A549 (cell line): ENCODE measurements around the gene USH1C. TPM values are rescaled to one million over a fixed set of nuclear protein-coding genes. Genes with fewer than 3 reads are reported as not detected.

Experiments
- ATAC-seq, 2 experiments: fragments of 200-7000 bp in 1 of 2; fragments of >200 bp in 1 of 2; cut with Nextera tagmentation in 1 of 2; cut with Tn5 transposase in 1 of 2; 3 replicates each; pipeline versions ENCODE4 v1.8.0 to v1.9.1; 2018 to 2020; ENCODE audit warnings: mild to moderate bottlenecking in 1 of 2, moderate library complexity in 1 of 2
- CTCF ChIA-PET: fragments of 300-600 bp; sonication (Branson Sonifier 250); formaldehyde crosslinking; extraction: SDS; loops from one replicate; lab custom pipeline; 2021; ENCODE audit warnings: antibody characterized with exemption, inconsistent platforms; lab: Yijun Ruan, JAX
- POLR2A ChIA-PET: fragments of 350-600 bp; formaldehyde crosslinking; extraction: SDS; loops from one replicate; lab custom pipeline; 2021; ENCODE audit warnings: antibody characterized with exemption, inconsistent platforms; lab: Yijun Ruan, JAX
- DNase-seq, 2 experiments: peaks; one replicate each; pipeline versions ENCODE4 v3.0.0 to v3.0.0-alpha.2; 2011 to 2016; ENCODE audit warnings: low read depth in 1 of 2, low spot score in 1 of 2
- FAIRE-seq: peaks from 2 replicates; lab custom pipeline; 2011; peaks lifted over from hg19 to GRCh38; lab: Jason Lieb, UNC
- H3K27ac ChIP-seq, 2 experiments: fragments of >200 bp; sonication (Bioruptor Twin); formaldehyde crosslinking; 3 replicates each; pipeline ENCODE4 v1.5.1; 2016 to 2017
- H3K4me1 ChIP-seq: fragments of >200 bp; sonication (Bioruptor Twin); formaldehyde crosslinking; 3 replicates; pipeline ENCODE4 v1.6.1; 2016
- H3K4me2 ChIP-seq: fragments of >200 bp; sonication (Bioruptor Twin); formaldehyde crosslinking; 3 replicates; pipeline ENCODE4 v1.6.1; 2016
- H3K4me3 ChIP-seq: fragments of >200 bp; sonication (Bioruptor Twin); formaldehyde crosslinking; 3 replicates; pipeline ENCODE4 v1.5.1; 2016
- H3K9me3 ChIP-seq: fragments of >200 bp; sonication (Bioruptor Twin); formaldehyde crosslinking; 3 replicates; pipeline ENCODE4 v1.6.1; 2016
- BCL3 ChIP-seq: fragments of >200 bp; sonication (Bioruptor Twin); formaldehyde crosslinking; IDR thresholded peaks from 3 replicates; pipeline ENCODE4 v1.6.1; 2016
- CBX8 ChIP-seq: fragments of 200-600 bp; sonication (generic); IDR thresholded peaks from 2 replicates; pipeline ENCODE4 v1.6.1; 2016
- CEBPB ChIP-seq, 2 experiments: fragments of >200 bp in 1 of 2; sonication (Bioruptor Twin) in 1 of 2; formaldehyde crosslinking in 1 of 2; IDR thresholded peaks; 2 replicates each; pipeline ENCODE4 v1.6.1; 2012 to 2016
- CTCF ChIP-seq: fragments of >200 bp; sonication (Bioruptor Twin); formaldehyde crosslinking; IDR thresholded peaks from 3 replicates; pipeline ENCODE4 v1.5.1; 2016
- E2F6 ChIP-seq: IDR thresholded peaks from 2 replicates; pipeline ENCODE4 v1.6.1; 2012; ENCODE audit warnings: low read depth, borderline replicate concordance
- ELK1 ChIP-seq: fragments of 150-350 bp; IDR thresholded peaks from 2 replicates; pipeline ENCODE4 v1.6.1; 2014; ENCODE audit warnings: low read depth, mild to moderate bottlenecking, low read length
- FOXS1 ChIP-seq: fragments of 250-450 bp; sonication (Bioruptor Pico); IDR thresholded peaks from 2 replicates; pipeline ENCODE4 v1.5.0; 2020; ENCODE audit warnings: mild to moderate bottlenecking, moderate library complexity
- JUN ChIP-seq, 2 experiments: fragments of >200 bp; sonication (Bioruptor Twin); formaldehyde crosslinking; IDR thresholded peaks; 2 replicates in 1 of 2; 3 replicates in 1 of 2; pipeline ENCODE4 v1.6.1; 2016 to 2017
- KDM1A ChIP-seq: fragments of 200-600 bp; sonication (generic); IDR thresholded peaks from 2 replicates; pipeline ENCODE4 v1.6.1; 2016; ENCODE audit warnings: low read depth, mild to moderate bottlenecking
- MAX ChIP-seq: IDR thresholded peaks from 2 replicates; pipeline ENCODE4 v1.6.1; 2012
- NFE2L2 ChIP-seq: fragments of 150-350 bp; conservative IDR thresholded peaks from 2 replicates; pipeline ENCODE4 v1.6.1; 2014; ENCODE audit warnings: low read length
- NPAS2 ChIP-seq: fragments of 250-450 bp; sonication (Bioruptor Pico); IDR thresholded peaks from 2 replicates; pipeline ENCODE4 v1.8.0; 2022; ENCODE audit warnings: mild to moderate bottlenecking, moderate library complexity, borderline replicate concordance
- RAD21 ChIP-seq, 2 experiments: fragments of >200 bp in 1 of 2; sonication (Bioruptor Twin) in 1 of 2; formaldehyde crosslinking in 1 of 2; IDR thresholded peaks in 1 of 2; conservative IDR thresholded peaks in 1 of 2; 2 replicates in 1 of 2; 3 replicates in 1 of 2; pipeline ENCODE4 v1.6.1; 2012 to 2018; ENCODE audit warnings: inconsistent platforms in 1 of 2
- RCOR1 ChIP-seq: fragments of 150-350 bp; IDR thresholded peaks from 2 replicates; pipeline ENCODE4 v1.6.1; 2014; ENCODE audit warnings: antibody characterized with exemption, low read length, low read depth
- RFX5 ChIP-seq: fragments of 450-650 bp; IDR thresholded peaks from 2 replicates; pipeline ENCODE4 v1.7.1; 2014; ENCODE audit warnings: antibody characterized with exemption, mild to moderate bottlenecking, moderate library complexity
- RNF2 ChIP-seq: fragments of 200-600 bp; sonication (generic); IDR thresholded peaks from 2 replicates; pipeline ENCODE4 v1.6.1; 2016; ENCODE audit warnings: low read depth, mild to moderate bottlenecking, antibody characterized with exemption, moderate library complexity, borderline replicate concordance
- SMC3 ChIP-seq: fragments of >200 bp; sonication (Bioruptor Twin); formaldehyde crosslinking; IDR thresholded peaks from 3 replicates; pipeline ENCODE4 v1.6.1; 2018; ENCODE audit warnings: inconsistent platforms
- SREBF2 ChIP-seq: fragments of 450-650 bp; IDR thresholded peaks from 2 replicates; pipeline ENCODE4 v1.6.1; 2014; ENCODE audit warnings: mild to moderate bottlenecking, moderate library complexity
- TFCP2L1 ChIP-seq: fragments of 250-450 bp; sonication (Bioruptor Pico); IDR thresholded peaks from 2 replicates; pipeline ENCODE4 v1.5.0; 2021; ENCODE audit warnings: mild to moderate bottlenecking
- ZNF302 ChIP-seq: fragments of 250-450 bp; sonication (Bioruptor Pico); IDR thresholded peaks from 2 replicates; pipeline ENCODE4 v1.9.0; 2021; ENCODE audit warnings: inconsistent platforms, mild to moderate bottlenecking, moderate library complexity
- ZSCAN20 ChIP-seq: fragments of 250-450 bp; sonication (Bioruptor Pico); IDR thresholded peaks from 2 replicates; pipeline ENCODE4 v1.8.0; 2022; ENCODE audit warnings: mild to moderate bottlenecking, moderate library complexity
- WGBS: methylation state at CpG from one replicate; pipeline ENCODE4 v1.1.6; 2017; ENCODE audit errors: missing lambda C conversion rate; 5-methylcytosine and 5-hydroxymethylcytosine counted together
- polyA plus RNA-seq, 4 experiments: library from polyadenylated mRNA; depleted of rRNA in 3 of 4; stranded (reverse); fragments of >200 nt; fragmentation: RNase III in 1 of 4; extraction: RNeasy Plus Mini Kit Qiagen cat#74134 plus additional on column Dnase treatment in 1 of 4; gene quantifications; 2 replicates in 3 of 4; 3 replicates in 1 of 4; pipeline ENCODE4 v1.2.3, GENCODE V29; 2011 to 2017

The USH1C gene
- polyA plus RNA-seq, 2 of the 4 experiments (the other 2 are of a cell fraction): 3.2 to 8.6 TPM

GRCh38 chr11:17505146-17505545, 39.1 kb downstream of the USH1C start:
- WGBS: 72% methylated on average over 4 of the region's 4 CpGs
- H3K4me2 ChIP-seq: no peak overlapping the region
- no peaks in the 10 kb centered on the region for H3K9me3 ChIP-seq
- peaks cover 7% of the 10 kb centered on the region; the same call in 2 of the 3 replicates for H3K4me1 ChIP-seq
- no peak overlapping the region for H3K27ac ChIP-seq
- no peak for ATAC-seq
- ChIA-PET CTCF (interaction anchor here (0.6 to 45.8 kb wide), 34 partner anchors 11 to 478 kb away, joined by 3 to 1119 read pairs (median 6); partner anchors contain the start of genes ABCC8, KCNJ11 and USH1C), POLR2A (no interaction called here)
- DNase-seq: no peak
- no peak overlapping the region for H3K4me3 ChIP-seq
- TF ChIP-seq SREBF2 (no peak), FOXS1 (CRISPR knock-in tag) (no peak), RNF2 (no peak), E2F6 (no peak), ZSCAN20 (no peak), ZNF302 (no peak), NPAS2 (CRISPR knock-in tag) (no peak), TFCP2L1 (no peak), MAX (no peak)
- no peak for FAIRE-seq

GRCh38 chr11:17504330-17505107, 39.7 kb downstream of the USH1C start:
- Histone ChIP-seq H3K27ac (no peak overlapping the region), H3K9me3 (no peaks in the 10 kb centered on the region), H3K4me1 (peaks cover 7% of the 10 kb centered on the region; the same call in 2 of the 3 replicates), H3K4me3 (no peak overlapping the region), H3K4me2 (no peak overlapping the region)
- FAIRE-seq (no peak), ATAC-seq (peak; percentile 77 to 91), DNase-seq (peak; percentile 65 to 83)
- CTCF ChIA-PET: interaction anchor here (0.6 to 45.8 kb wide), 48 partner anchors 11 to 478 kb away, joined by 3 to 1119 read pairs (median 5); partner anchors contain the start of genes ABCC8, KCNJ11 and USH1C
- POLR2A ChIA-PET: no interaction called here
- WGBS: 36% methylated on average over 6 of the region's 9 CpGs
- peak; percentile 98 for TF ChIP-seq SMC3
- TF ChIP-seq NFE2L2: no peak
- TF ChIP-seq ELK1: no peak
- no peak for TF ChIP-seq KDM1A
- no peak for TF ChIP-seq CBX8
- peak; percentile 88 for TF ChIP-seq CTCF
- no peak for TF ChIP-seq JUN (IDR thresholded peaks at IDR 0.05)
- no peak for TF ChIP-seq BCL3
- TF ChIP-seq RCOR1: no peak
- peak; percentile 97 to 98 for TF ChIP-seq RAD21 (conservative IDR thresholded peaks at IDR 0.05 in 1 of 2, IDR thresholded peaks at IDR 0.05 in 1 of 2)
- no peak for TF ChIP-seq RFX5
- no peak for TF ChIP-seq CEBPB (IDR thresholded peaks at IDR 0.05)
